Esophagus squamous epithelium (tissue), 4 donors: ENCODE data around the gene AK3.

ENCODE experiments used
- CTCF ChIP-seq, 6 experiments: fragments of 450-650 bp in 4 of 6; fragments of 200-600 bp in 2 of 6; sonication (generic) in 2 of 6; IDR thresholded peaks; one replicate each; pipeline ENCODE4 v1.5.1; 2016 to 2019; ENCODE audit warnings: antibody characterized with exemption in 6 of 6, mild to moderate bottlenecking in 4 of 6, moderate library complexity in 4 of 6
- POLR2A ChIP-seq, 4 donors: fragments of 450-650 bp; IDR thresholded peaks; one replicate each; pipeline ENCODE4 v1.6.1; 2017; ENCODE audit warnings: antibody characterized with exemption in 4 of 4, mild to moderate bottlenecking in 4 of 4, moderate library complexity in 3 of 4

GRCh38 chr9:4756420-4756819 is 15.4 kb upstream of the AK3 start:
- TF ChIP-seq CTCF (IDR thresholded peaks at IDR 0.05) (no peak), POLR2A (IDR thresholded peaks at IDR 0.05) (no peak)
